Activated T-cell treated with anti-CD3 and anti-CD28 coated beads, Interleukin-2, amount 50 U/mL, for 48 hours (primary cell): ENCODE results near the gene RUBCN.
"Not testable (repeated sequence)": the region's sequence is repeated elsewhere in the genome, so short reads cannot be mapped to it uniquely, and the experiment has no call there.

ENCODE experiments used
- DNase-seq, 2 experiments: peaks; one replicate each; pipeline ENCODE4 v3.0.0-alpha.2; 2020

The RUBCN gene

DNA sequence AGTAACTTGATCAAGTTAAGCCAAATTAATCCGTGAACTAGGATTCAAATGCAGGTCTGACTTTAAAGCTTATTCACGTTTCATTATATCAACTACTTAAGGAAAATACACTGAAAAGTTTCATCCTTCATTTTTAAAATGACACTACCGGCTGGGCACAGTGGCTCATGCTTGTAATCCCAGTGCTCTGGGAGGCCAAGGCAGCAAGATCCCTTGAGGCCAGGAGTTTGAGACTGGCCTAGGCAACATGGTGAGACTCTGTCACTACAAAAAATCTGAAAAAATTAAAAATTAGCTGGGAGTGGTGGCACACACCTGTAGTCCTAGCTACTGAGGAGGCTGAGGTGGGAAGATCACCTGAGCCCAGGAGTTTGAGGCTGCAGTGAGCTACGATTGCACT, 3.7 kb downstream of the RUBCN start:
- DNase-seq = no peak

DNA sequence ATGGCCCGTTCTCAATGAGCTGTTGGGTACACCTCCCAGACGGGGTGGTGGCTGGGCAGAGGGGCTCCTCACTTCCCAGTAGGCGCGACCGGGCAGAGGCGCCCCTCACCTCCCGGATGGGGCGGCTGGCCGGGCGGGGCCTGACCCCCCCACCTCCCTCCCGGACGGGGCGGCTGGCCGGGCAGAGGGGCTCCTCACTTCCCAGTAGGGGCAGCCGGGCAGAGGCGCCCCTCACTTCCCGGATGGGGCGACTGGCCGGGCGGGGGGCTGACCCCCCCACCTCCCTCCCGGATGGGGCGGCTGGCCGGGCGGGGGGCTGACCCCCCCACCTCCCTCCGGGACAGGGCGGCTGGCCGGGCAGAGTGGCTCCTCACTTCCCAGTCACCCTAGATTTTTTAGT, 5.2 kb downstream of the RUBCN start:
- not testable (repeated sequence) for DNase-seq

DNA sequence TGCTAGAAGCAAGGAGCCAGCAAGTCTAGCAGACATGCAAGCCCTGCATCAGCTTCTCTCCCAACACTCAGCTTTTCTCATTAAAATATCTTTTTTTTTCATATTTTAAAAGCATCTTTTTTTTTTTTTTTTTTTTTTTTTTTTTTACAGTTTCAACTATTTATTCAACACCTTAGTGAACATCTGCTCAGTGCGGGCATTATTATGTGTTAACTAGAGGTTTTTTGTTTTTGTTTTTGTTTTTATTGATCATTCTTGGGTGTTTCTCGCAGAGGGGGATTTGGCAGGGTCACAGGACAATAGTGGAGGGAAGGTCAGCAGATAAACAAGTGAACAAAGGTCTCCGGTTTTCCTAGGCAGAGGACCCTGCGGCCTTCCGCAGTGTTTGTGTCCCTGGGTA, 5.9 kb downstream of the RUBCN start:
- DNase-seq = not testable (repeated sequence)

DNA sequence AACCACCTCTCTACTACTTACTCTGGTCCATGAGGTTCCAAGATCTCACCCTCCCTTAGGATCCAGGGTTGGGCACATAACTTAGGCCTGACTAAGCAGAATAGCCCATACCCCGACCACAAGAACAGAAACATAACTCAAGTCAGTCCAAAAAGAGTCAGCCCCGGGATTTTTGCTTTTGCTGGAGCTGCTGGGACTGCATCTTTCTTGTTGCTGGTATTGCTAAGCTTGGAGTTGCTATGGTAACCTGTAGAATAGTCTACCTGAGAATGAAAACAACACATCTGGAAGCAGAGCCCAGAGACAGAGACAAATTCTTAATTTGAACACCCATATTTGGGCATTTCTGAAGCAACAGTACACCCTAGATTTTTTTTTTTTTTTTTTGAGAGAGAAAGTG, 6.5 kb downstream of the RUBCN start:
- DNase-seq = no peak

DNA sequence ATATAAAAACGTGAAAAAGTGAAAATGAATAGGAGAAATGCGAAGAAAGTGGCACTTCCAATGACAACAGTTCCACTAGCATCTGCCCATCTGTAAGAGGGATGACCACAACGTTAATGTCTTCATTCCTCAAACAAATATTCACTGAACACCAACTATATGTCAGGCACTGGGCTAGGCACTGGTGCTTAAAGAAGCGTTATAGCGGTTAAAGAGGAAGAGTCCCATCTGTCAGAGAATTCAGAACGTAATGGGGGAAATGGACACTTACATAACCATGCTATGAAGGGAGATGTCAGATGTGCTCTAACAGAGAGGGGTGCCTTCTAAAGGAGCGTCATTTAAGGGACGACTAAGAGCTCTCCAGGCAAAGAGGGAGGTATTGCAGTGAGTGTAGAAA, 8.2 kb downstream of the RUBCN start:
- DNase-seq = no peak

DNA sequence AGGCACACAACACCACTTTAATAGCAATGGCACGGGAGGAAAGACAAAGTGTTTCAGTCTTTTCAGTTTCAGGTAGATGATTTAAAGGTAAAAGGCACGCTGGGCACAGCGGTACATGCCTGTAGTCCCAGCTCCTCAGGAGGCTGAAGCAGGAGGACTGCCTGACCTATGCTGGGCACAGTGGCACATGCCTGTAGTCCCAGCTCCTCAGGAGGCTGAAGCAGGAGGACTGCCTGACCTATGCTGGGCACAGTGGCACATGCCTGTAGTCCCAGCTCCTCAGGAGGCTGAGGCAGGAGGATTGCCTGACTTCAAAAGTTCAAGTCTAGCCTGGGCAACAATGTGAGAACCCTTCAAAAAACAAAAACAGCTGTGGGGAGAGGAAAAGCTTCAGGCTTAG, 8.8 kb downstream of the RUBCN start:
- DNase-seq = not testable (repeated sequence)

DNA sequence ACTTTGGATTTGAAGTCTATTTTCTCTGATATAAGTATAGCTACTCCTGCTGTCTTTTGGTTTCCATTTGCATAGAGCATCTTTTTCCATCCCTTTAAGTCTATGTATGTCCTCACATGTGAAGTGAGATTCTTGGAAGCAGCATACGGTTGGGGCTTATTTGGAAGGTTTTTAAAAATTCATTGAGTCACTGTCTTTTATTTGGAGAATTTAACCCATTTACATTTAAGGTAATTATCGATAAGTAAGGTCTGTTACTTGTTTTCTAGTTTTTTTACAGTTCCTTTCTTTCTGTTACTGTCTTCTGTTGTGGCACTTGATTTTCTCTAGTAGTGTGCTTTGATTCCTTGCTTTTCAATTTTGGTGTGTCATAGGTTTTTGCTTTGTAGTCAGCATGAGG, 14.0 kb downstream of the RUBCN start:
- no peak for DNase-seq

DNA sequence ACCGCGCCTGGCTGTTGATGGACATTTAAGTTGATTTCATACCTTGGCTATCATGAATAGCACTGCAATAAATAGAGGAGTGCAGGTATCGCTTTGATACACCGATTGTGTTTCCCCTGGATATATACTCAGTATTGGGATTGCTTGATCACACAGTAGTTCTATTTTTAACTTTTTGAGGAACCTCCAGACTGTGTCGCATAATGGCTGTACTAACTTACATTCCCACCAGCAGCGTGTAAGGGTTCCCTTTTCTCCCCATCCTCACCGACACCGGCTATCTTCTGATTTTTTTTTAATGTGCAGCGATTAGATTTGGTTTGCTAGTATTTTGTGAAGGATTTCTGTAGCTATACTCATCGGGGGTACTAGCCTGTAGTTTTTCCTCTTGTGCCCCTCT, 16.0 kb downstream of the RUBCN start:
- DNase-seq = no peak

DNA sequence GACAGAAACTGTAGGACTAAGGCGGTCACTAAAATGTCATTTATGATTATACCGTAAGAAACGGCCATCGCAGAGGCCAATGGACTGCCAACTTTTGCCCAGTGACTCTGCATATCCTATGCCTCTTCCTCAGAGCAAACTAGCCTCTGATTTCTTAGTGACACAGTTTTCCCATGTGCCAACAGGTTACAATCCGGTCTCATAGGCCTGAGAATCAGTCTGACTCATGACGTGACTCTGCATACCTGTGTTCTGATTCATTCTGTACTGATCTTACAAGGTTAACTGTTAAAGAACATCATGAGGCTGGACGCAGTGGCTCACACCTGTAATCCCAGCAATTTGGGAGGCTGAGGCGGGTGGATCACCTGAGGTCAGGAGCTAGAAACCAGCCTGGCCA, 17.8 kb downstream of the RUBCN start:
- DNase-seq = no peak

DNA sequence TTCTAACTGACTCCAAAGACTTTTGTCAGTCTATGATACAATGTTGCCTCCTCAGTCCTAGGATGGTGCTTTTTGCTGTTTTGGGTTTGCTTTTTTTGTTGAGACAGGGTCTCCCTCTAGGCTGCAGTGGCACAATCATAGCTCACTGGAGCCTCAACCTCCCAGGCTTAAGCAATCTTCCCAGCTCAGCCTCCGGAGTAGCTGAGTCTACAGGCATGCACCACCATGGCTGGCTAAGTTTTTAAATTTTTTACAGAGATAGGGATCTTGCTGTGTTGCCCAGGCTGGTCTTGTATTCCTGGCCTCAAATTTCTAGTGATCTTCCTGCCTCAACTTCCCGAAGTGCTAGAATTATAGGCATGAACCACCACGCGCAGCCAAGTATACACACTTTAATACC, 22.5 kb downstream of the RUBCN start:
- no peak for DNase-seq

DNA sequence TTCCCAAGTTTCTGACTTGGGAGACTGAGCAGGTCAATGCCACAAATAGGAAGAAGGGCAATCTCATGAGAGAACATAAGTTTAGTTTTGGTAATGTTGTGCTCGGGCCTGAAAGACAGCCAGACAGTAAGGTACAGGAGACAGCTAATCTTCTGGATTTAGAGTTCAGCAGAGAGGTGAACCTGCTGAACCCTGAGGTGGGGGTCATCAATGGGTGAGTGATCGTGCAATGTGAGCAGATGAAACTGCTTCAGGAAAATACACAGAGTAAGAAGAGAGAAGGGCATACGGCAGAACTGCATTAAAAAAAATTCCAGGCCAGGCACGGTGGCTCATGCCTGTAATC, 23.3 kb downstream of the RUBCN start:
- DNase-seq = no peak

DNA sequence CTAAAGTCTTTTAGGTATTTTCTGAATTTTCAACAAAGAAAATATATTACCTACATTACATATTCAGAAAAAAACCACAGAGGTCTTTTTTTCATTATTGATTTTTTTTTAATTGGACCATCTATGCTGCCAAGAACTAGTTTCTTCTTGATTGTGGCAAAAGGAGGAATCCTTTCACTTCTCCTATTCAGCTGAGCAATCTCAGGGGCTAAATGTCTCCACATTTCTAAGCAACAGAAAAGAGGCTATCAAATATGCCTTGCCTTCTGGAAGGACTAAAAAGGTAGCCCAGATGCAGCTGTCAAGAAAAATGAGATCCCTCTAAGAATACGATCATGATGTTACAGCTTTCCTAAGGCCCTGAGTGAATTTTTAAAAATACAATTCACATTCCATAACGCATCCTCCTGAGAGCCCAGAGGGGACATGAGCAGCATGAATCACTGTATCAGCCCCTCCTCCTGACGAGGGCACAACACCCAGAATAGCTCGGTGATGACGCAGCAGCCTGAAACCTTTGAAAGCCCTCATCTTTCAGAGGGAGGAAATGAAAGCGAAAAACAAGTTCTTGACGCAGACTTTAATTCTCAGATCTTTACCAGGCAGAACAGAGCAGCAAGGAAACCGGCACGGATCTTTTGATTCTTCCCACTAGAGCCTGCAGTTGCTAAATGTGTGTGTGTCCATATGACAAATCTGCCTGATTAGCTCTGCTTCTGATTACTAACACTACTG, 24.6 kb downstream of the RUBCN start:
- peak; percentile 87 for DNase-seq

DNA sequence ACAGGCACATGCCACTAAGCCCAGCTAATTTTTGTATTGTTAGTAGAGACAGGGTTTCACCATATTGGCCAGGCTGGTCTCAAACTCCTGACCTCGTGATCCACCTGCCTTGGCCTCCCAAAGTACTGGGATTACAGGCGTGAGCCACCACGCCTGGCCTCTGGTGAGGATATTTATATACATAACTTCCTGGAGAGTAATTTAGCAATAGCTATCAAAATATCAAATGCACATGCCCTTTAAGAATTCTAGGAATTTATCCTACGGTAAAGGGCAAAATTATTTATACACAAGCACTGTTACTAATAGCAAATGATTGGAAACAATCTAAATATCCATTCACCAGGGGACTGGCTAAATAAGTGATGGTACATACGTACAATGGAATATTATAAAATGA, 25.7 kb downstream of the RUBCN start:
- not testable (repeated sequence) for DNase-seq

DNA sequence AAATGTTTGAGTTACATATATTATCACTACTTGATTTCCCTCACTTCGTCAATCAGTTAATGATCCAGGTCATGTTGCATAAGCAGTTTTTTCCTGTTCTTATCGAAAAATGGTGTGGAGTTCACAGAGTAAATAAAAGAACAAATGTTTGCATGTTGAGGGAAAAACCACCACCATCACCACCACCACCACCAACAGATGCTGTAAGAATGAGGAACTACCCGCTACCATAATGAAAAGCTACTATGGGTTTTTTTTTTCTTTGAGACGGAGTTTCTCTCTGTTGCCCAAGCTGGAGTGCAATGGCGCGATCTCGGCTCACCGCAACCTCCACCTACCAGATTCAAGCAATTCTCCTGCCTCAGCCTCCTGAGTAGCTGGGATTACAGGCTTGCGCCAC, 27.6 kb downstream of the RUBCN start:
- DNase-seq = no peak

DNA sequence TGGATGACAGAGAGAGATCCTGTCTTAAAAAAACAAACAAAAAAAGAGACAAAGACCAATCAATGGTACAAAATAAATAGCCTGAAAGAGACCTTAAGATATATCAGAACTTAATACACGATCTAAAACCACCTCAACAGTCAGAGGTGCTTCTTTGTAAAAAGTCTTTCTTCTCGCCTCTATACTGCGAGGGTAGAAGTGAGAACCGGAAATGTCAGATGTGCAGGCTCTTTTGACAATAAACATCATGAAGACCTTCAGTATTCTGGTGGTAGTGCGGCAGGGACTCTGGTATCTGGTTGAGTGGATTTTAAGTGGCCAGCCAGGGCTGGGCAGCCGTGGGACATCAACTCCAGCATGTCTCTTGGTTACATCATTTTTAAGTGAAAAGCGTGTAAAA, 30.0 kb downstream of the RUBCN start:
- no peak for DNase-seq

DNA sequence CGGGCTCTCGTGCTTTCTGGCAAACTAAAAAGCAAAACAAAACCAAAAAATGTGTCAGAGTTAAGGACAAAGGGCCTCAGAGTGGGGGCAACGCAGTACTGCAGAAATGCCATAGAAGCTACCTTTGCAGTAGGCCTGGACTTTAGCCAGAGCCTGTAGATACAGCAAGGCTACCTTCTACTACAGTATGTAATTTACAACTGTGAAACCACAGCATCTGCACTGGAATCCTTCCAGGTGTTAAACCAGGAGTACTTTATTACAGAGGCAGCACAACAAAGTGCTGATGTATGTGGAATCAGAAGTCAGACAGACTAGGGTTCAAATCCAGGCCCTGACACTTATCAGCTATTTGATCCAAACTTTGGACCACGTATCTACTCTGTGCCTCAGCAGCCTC, 34.9 kb downstream of the RUBCN start:
- no peak for DNase-seq

DNA sequence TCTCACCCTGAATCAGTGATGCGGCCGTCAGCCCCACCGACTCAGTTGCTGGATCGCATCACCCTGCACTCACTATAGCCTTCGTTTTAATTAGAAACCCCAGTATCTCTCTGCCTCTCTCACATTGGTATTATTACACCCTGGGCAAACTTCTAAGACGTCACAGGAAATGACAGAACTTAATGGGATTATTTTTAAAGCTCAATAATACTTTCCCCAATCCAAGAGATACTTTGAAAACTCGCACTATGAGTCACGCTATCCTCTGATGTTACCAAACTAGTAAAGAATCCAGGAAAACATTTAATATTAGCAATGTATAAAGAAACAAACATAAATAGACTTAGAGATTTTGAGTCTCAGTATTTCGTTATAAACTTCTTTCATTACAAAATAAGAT, 36.6 kb downstream of the RUBCN start:
- no peak for DNase-seq

DNA sequence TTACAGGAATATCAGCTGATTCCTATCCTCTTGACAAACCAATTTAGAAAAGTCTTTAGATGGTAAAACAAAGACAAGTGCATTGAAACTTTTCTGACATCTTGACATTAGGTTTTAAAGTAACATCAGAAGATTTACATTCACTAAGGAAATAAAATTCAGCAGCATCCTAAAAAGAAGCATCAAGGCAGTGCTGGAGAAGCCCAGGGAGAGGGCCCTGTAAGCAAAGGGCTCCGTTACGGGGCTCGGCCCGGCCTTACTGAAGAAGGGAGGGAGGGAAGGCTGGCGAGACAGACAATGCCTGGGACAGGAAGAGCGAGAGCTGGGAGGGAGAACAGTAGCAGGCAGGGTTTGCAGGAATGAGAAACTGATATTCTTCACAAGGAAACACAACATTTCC, 39.3 kb downstream of the RUBCN start:
- no peak for DNase-seq

DNA sequence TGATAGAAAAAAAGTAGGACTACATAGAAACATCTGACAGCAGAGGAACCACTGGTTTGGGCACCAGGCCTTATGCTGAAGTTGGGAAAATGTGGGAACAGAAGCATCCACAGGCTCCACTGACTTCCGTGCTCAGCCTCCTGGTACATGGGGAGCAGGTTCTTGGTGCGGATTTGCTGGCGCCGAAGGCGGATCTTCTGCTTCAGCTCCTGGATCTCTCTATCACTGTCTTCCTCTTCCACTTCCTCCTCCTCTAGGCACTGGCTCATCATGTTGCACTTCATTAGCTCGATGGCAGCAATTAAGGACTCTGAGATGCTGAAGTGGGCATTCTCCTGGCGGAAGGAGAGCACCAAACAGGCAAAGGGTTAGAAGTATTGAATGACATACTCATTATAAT, 42.5 kb downstream of the RUBCN start:
- DNase-seq = no peak

DNA sequence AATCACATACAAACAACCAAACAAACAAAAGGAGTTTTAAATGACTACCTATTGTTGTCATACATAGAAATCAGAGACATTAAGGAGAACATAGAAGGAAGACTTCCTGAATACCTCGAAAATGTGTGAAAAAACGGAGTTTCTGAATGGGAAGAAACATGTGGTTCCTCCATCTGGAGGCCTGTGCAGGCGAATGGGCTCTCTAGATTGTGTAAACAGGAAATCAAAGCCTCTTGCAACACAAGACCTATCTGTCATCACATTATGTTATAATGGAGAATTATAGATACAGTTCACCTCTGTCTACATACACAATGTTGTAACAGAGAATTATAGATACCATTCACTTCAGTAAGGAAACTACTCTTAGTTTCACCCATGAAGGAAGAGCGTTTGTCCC, 44.1 kb downstream of the RUBCN start:
- DNase-seq = no peak

DNA sequence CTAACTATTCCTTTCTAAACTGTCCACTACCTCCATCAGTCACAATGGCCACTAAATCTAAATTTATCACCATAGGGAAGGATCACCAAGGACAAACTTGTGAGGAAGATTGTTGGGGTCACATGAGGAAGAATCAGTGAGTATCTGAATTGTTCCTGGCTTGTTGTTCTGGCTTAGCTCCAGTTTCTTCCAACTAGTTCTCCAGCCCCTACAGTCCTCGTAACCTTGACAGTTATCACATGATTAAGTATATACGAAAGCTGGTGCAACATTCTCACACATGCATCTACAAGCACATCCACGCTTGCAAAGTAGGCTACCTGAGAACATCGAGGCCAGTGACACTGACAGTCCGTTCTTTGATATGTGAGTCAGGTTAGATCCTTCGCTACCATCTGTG, 46.0 kb downstream of the RUBCN start:
- DNase-seq = no peak

DNA sequence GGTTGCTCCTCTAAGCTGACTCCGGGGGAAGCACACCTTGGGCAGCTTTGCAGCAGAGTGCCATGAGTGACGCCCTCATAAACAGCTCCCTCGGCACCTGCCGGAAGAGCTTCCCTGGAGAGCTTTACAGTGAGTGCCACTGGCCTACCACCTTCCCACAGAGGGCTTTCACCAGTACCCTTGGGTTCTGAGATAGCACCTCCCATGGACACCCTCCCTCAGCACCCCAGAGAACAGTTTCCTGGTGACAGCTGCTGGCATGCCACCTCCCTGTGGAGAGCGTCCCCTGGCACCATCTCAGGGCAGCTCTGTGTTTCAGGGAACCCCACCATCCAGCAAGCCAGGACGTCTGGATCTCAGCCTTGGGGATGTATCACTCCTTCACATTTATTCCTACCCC, 49.1 kb downstream of the RUBCN start:
- no peak for DNase-seq

DNA sequence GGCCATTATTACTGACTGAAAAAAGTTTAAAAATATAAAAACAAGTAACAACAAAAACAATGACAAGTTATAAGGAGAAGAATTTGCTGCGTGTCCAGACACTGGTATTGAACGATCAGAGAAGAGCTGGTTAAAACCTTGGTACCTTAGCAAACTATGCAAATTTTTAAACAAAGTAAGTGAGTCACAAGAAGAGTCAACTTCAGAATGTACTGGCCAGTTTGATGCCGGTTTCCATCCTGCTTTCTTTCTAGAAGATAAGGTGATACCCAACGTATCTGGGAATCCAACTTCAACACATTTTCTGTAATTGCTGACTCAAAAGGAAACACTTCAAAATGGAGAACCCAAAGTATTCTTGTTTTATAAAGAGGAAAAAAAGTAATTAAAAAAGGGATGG, 49.8 kb downstream of the RUBCN start:
- DNase-seq = no peak

DNA sequence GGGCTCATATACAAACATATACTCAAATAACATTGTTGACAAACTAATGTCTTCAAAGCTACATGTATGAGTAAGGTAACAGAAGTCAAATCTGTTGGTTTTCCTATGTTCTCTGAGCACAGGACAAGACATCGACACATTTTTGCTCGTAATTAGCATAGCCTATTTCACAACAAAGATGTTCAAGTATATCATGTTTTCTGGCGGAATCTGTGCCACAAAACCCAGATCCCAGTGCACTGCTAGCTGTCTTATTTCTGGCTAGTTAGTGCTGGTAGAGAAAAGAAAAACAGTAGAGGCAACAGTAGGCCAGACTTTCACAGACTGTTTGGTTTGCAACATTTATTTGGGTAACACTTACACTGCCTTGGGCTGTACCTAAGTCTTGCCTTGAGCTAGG, 51.2 kb downstream of the RUBCN start:
- DNase-seq = no peak

DNA sequence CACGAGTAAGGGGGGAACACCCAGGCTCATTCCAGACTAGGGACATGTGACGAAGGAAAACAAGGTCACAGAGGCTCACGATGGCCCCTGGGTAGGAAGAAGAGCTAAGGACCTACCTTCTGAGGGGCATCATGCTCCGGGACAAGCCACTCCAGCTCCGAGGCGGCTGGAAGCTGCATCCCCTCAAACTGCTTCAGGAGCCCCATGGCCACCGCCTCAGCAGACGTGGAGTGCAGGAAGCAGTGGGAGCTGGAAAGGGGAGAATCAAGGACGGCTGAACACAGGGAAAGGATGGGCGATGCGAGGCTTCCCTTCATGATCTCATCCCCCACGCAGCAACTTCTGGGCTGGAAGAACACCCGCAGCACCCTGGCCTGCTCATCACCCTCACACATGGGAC, 53.5 kb downstream of the RUBCN start:
- DNase-seq = no peak

DNA sequence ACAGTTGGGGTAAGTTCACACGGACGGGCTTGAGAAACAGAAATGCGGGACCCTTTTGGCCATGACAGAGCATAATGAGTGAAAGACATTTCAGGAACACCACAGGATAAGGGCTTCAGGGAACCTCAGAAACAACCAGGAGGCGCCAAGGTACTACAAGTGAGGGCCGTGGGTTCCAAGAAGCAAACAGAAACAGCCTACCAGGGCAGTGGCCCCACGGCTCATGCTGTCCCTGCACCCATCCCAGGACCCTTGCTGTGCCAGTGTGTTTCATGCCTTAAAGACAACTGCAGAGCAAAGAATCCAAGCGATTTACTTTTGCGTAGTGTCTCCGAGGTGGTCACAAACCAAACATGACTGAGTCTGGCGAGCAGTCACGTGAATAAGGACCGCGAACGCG, 54.0 kb downstream of the RUBCN start:
- DNase-seq = no peak
